VCaP (cell line): ENCODE results near the gene XPNPEP2.

Source experiments
- H3K27ac ChIP-seq: fragments of 450-650 bp; 2 replicates; pipeline ENCODE4 v1.5.1; 2017
- CTCF ChIP-seq: fragments of 450-650 bp; conservative IDR thresholded peaks from 2 replicates; pipeline ENCODE4 v1.5.1; 2017; ENCODE audit warnings: mild to moderate bottlenecking, moderate library complexity

Gene XPNPEP2

GRCh38 chrX:129761596-129761995, 22.8 kb downstream of the XPNPEP2 start:
- TF ChIP-seq CTCF = no peak

GRCh38 chrX:129762448-129762847, 23.7 kb downstream of the XPNPEP2 start:
- TF ChIP-seq CTCF = no peak
- no peak overlapping the region for H3K27ac ChIP-seq

More at GRCh38 chrX:129761596-129761995, 22.8 kb downstream of the XPNPEP2 start:
- H3K27ac ChIP-seq = no peak overlapping the region

- no peak overlapping the region for H3K27ac ChIP-seq
- TF ChIP-seq CTCF = no peak
These were observed 24.9 kb downstream of the XPNPEP2 start for GRCh38 chrX:129763666-129764065.

GRCh38 chrX:129768186-129768585, 29.4 kb downstream of the XPNPEP2 start:
- no peak overlapping the region for H3K27ac ChIP-seq
- no peak for TF ChIP-seq CTCF

- no peak overlapping the region for H3K27ac ChIP-seq
These were observed 30.0 kb downstream of the XPNPEP2 start for GRCh38 chrX:129768586-129769466.

GRCh38 chrX:129769467-129770154, 30.8 kb downstream of the XPNPEP2 start:
- no peak for TF ChIP-seq CTCF
- H3K27ac ChIP-seq = no peak overlapping the region

More at GRCh38 chrX:129768586-129769466, 30.0 kb downstream of the XPNPEP2 start:
- TF ChIP-seq CTCF = no peak

- TF ChIP-seq CTCF = no peak
These were observed 32.7 kb downstream of the XPNPEP2 start for GRCh38 chrX:129771266-129771995.

More at GRCh38 chrX:129771266-129771995, 32.7 kb downstream of the XPNPEP2 start:
- H3K27ac ChIP-seq = no peak overlapping the region
